ENCODE measurements around the gene RNMT.

RNMT gene

DNA sequence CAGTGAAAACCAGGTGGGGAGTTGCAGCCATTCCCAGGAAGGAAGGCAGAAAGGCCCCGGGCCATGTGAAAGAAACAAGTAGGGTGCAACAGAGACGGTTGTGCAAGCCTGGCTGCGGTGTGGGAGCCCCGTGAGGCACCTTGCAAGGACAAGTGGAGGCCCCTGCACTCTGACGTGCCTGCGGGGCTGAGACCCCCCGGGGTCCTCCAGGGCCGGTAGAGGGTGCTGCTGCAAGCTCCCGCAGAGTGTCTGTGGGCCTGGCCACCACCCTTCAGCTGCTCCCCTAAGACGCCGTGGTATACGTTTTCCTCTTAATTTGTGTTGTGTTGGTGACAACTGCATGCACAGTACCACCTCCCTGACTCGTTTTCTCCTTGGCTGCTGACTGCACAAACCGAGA lies 70.0 kb downstream of the RNMT start:
- H4K20me1 ChIP-seq (ENCODE audit: insufficient read depth, low read length): no peaks in the 10 kb centered on the region
- no peaks in the 10 kb centered on the region for H3K36me3 ChIP-seq (replicated peaks; ENCODE audit: insufficient read depth, low read length)
- H3F3A ChIP-seq (ENCODE audit: insufficient read depth, low read length): no peaks in the 10 kb centered on the region
- H3K4me1 ChIP-seq (ENCODE audit: low read length): no peaks in the 10 kb centered on the region
- no peak overlapping the region for H3K4me3 ChIP-seq (ENCODE audit: low read length)
- H3K79me2 ChIP-seq (ENCODE audit: low read length): no peaks in the 10 kb centered on the region
- no peaks in the 10 kb centered on the region for H3K9me2 ChIP-seq (replicated peaks; ENCODE audit: insufficient read depth, low read length)
- H3K9ac ChIP-seq (ENCODE audit: low read length): no peak overlapping the region
- no peak for DNase-seq
- H2AFZ ChIP-seq (ENCODE audit: low read length): no peak overlapping the region
- TF ChIP-seq EZH2 (optimal IDR thresholded peaks at IDR 0.05; ENCODE audit: low read depth, low read length) (no peak), EZH2phosphoT487 (IDR thresholded peaks at IDR 0.05; ENCODE audit: low read length) (no peak)
- TF ChIP-seq, protein P1, sequence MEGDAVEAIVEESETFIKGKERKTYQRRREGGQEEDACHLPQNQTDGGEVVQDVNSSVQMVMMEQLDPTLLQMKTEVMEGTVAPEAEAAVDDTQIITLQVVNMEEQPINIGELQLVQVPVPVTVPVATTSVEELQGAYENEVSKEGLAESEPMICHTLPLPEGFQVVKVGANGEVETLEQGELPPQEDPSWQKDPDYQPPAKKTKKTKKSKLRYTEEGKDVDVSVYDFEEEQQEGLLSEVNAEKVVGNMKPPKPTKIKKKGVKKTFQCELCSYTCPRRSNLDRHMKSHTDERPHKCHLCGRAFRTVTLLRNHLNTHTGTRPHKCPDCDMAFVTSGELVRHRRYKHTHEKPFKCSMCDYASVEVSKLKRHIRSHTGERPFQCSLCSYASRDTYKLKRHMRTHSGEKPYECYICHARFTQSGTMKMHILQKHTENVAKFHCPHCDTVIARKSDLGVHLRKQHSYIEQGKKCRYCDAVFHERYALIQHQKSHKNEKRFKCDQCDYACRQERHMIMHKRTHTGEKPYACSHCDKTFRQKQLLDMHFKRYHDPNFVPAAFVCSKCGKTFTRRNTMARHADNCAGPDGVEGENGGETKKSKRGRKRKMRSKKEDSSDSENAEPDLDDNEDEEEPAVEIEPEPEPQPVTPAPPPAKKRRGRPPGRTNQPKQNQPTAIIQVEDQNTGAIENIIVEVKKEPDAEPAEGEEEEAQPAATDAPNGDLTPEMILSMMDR (IDR thresholded peaks at IDR 0.05; ENCODE audit: low read length): no peak
- no peak overlapping the region for H3K4me2 ChIP-seq (ENCODE audit: low read depth, low read length)
- no peaks in the 10 kb centered on the region for H3K9me3 ChIP-seq (replicated peaks; ENCODE audit: insufficient read depth, low read length)
- no peak overlapping the region for H3K27ac ChIP-seq (ENCODE audit: low read length)
- no peaks in the 10 kb centered on the region for H3K27me3 ChIP-seq (replicated peaks; ENCODE audit: insufficient read depth, low read length)

DNA sequence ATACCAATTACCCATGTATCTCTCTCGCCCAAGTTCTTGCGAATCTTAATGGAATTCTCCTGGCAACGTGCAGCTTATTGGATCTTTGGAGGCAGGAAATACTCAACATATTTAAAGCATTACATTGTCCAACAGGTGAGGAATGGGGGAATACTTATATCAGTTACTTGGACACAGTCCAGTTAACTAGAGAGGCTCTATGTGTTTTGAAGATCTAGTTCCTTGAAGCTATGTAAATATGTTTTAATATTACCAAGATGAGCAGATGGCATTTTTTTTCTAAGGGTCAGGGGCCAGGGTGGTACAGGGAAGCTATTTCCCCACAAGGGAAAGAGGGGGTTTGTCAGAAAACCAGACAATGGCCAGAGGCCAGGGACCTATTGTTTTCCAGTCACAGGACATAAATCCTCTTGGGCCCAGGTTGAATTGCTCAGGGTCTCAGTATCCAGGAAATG lies 70.7 kb downstream of the RNMT start:
- Histone ChIP-seq H3F3A (ENCODE audit: insufficient read depth, low read length) (no peaks in the 10 kb centered on the region), H3K27me3 (replicated peaks; ENCODE audit: insufficient read depth, low read length) (no peaks in the 10 kb centered on the region), H3K79me2 (ENCODE audit: low read length) (no peaks in the 10 kb centered on the region), H3K36me3 (replicated peaks; ENCODE audit: insufficient read depth, low read length) (no peaks in the 10 kb centered on the region), H3K4me1 (ENCODE audit: low read length) (no peaks in the 10 kb centered on the region), H3K27ac (ENCODE audit: low read length) (no peak overlapping the region), H3K9ac (ENCODE audit: low read length) (no peak overlapping the region), H3K4me2 (ENCODE audit: low read depth, low read length) (no peak overlapping the region), H2AFZ (ENCODE audit: low read length) (no peak overlapping the region), H3K4me3 (ENCODE audit: low read length) (no peak overlapping the region), H3K9me2 (replicated peaks; ENCODE audit: insufficient read depth, low read length) (no peaks in the 10 kb centered on the region), H3K9me3 (replicated peaks; ENCODE audit: insufficient read depth, low read length) (no peaks in the 10 kb centered on the region), H4K20me1 (ENCODE audit: insufficient read depth, low read length) (no peaks in the 10 kb centered on the region)
- no peak for DNase-seq
- TF ChIP-seq, protein P1 (IDR thresholded peaks at IDR 0.05; ENCODE audit: low read length): no peak
- TF ChIP-seq EZH2phosphoT487 (IDR thresholded peaks at IDR 0.05; ENCODE audit: low read length) (no peak), EZH2 (optimal IDR thresholded peaks at IDR 0.05; ENCODE audit: low read depth, low read length) (no peak)

DNA sequence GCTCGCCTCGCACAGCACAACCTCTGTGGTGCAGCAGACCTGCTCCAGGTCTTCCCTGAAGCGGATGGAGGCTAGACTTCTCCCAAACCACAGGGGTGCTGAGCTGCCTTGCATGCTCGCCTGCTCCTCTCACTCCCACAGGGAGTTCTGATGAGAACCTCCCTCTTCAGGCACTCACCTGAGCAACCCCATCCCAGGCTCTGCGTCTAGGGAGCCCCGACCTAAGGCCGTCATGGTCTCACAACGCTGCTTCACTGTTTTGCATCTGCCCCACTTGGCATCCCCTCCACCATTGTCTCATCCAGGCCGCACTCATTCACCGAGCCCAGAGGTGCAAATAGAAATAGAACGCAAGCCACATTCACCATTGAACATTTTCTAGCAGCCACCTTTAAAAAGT lies 72.9 kb downstream of the RNMT start:
- Histone ChIP-seq H3K79me2 (ENCODE audit: low read length) (no peaks in the 10 kb centered on the region), H2AFZ (ENCODE audit: low read length) (no peak overlapping the region), H3K4me3 (ENCODE audit: low read length) (no peak overlapping the region), H3K9ac (ENCODE audit: low read length) (no peak overlapping the region), H4K20me1 (ENCODE audit: insufficient read depth, low read length) (no peaks in the 10 kb centered on the region), H3K27me3 (replicated peaks; ENCODE audit: insufficient read depth, low read length) (no peaks in the 10 kb centered on the region), H3K9me3 (replicated peaks; ENCODE audit: insufficient read depth, low read length) (no peaks in the 10 kb centered on the region), H3K9me2 (replicated peaks; ENCODE audit: insufficient read depth, low read length) (no peaks in the 10 kb centered on the region), H3K4me2 (ENCODE audit: low read depth, low read length) (no peak overlapping the region), H3K36me3 (replicated peaks; ENCODE audit: insufficient read depth, low read length) (no peaks in the 10 kb centered on the region), H3K4me1 (ENCODE audit: low read length) (0 out of 2 replicates have a peak, but pooled peaks cover 3% of the 10 kb centered on the region), H3F3A (ENCODE audit: insufficient read depth, low read length) (no peaks in the 10 kb centered on the region), H3K27ac (ENCODE audit: low read length) (no peak overlapping the region)
- no peak for DNase-seq
- TF ChIP-seq EZH2 (optimal IDR thresholded peaks at IDR 0.05; ENCODE audit: low read depth, low read length): no peak
- no peak for TF ChIP-seq EZH2phosphoT487 (IDR thresholded peaks at IDR 0.05; ENCODE audit: low read length)
- TF ChIP-seq, protein P1 (IDR thresholded peaks at IDR 0.05; ENCODE audit: low read length): no peak
